Vagina (tissue), 2 donors: ENCODE measurements around the gene WNT6.

Source experiments
- CTCF ChIP-seq, 3 experiments: fragments of 450-650 bp in 2 of 3; fragments of 200-600 bp in 1 of 3; sonication (generic) in 1 of 3; IDR thresholded peaks; one replicate each; pipeline ENCODE4 v1.5.1; 2017 to 2019; ENCODE audit warnings: antibody characterized with exemption in 3 of 3, mild to moderate bottlenecking in 2 of 3, moderate library complexity in 2 of 3
- POLR2A ChIP-seq, 2 donors: fragments of 450-650 bp; IDR thresholded peaks; one replicate each; pipeline ENCODE4 v1.6.1; 2017; ENCODE audit warnings: antibody characterized with exemption in 2 of 2, mild to moderate bottlenecking in 2 of 2, moderate library complexity in 2 of 2

DNA sequence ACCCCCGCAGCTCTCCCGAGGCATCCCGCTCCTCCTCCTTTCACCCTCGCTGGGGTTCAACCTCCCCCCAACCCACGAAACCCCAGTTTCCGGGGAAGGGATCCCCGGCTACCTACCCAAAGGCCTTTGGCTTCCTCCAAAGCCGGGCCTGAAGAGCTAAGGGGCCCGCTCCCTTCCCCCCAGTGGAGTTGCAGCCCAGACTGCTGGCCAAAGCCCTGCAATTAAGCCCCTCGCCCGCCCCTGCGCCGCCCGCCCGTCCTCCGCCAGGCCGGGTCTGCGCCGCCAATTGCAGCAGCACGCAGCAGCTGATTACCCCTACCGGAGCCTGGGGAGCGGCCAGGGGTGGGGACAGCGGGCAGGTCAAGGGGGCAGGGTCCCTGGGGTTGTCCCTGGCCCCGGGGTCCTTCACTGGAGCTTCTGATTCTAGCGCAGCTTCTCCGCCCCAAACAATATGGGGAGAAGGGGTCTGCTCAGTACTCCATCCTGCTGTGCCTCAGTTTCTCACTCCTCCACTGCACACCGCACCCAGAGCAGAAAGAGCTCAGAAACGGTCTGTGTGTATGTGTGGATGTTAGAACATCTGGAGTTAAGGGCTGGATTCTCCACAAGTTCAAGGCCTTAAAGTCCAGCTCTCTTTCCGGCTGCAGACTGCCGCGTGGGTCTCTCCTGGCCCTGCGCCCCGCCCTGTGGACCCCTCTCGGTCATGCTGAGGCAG, 37.9 kb downstream of the WNT6 start:
- TF ChIP-seq CTCF (IDR thresholded peaks at IDR 0.05), result no peak
- no peak for TF ChIP-seq POLR2A (IDR thresholded peaks at IDR 0.05)
